ENCODE measurements around the gene CHMP4A.

Gene CHMP4A

GRCh38 chr14:24255931-24256711, 42.8 kb upstream of the CHMP4A start:
- CTCF ChIA-PET: interaction anchor here (0.7 to 0.9 kb wide), 2 partner anchors 15 to 41 kb away, joined by 3 read pairs; no protein-coding TSS in a partner anchor
- POLR2A ChIA-PET: interaction anchor here (0.8 to 1.7 kb wide), 2 partner anchors 14 to 15 kb away, joined by 4 to 8 read pairs; partner anchors contain the start of genes RABGGTA and TINF2
- DNase-seq (ENCODE audit: extremely low spot score): no peak
- TF ChIP-seq TARDBP (IDR thresholded peaks at IDR 0.05): no peak
- no peak for TF ChIP-seq FOXM1 (IDR thresholded peaks at IDR 0.05; ENCODE audit: borderline replicate concordance)
- TF ChIP-seq ARNT (IDR thresholded peaks at IDR 0.05): no peak
- no peak for TF ChIP-seq PKNOX1 (IDR thresholded peaks at IDR 0.05)
- no peak for TF ChIP-seq HDGF (IDR thresholded peaks at IDR 0.05; ENCODE audit: borderline replicate concordance)
- TF ChIP-seq SUZ12 (IDR thresholded peaks at IDR 0.05): no peak
- no peak for TF ChIP-seq SP1 (IDR thresholded peaks at IDR 0.05)
- TF ChIP-seq FOXA1 (IDR thresholded peaks at IDR 0.05): no peak
- no peak for TF ChIP-seq CTBP1 (IDR thresholded peaks at IDR 0.05; ENCODE audit: borderline replicate concordance)

GRCh38 chr14:24255438-24255837, 42.1 kb upstream of the CHMP4A start:
- ChIA-PET POLR2A (interaction anchor here (1.7 kb wide), 1 partner anchor 16 kb away, joined by 8 read pairs; the partner anchor contains the start of gene RABGGTA), CTCF (interaction anchor here (0.7 to 0.9 kb wide), 2 partner anchors 15 to 78 kb away, joined by 3 read pairs; no protein-coding TSS in a partner anchor)
- no peak for TF ChIP-seq NFRKB (IDR thresholded peaks at IDR 0.05)
- no peak for DNase-seq (ENCODE audit: extremely low spot score)

GRCh38 chr14:24254630-24255392, 41.5 kb upstream of the CHMP4A start:
- TF ChIP-seq TARDBP (IDR thresholded peaks at IDR 0.05): no peak
- TF ChIP-seq ELF4 (IDR thresholded peaks at IDR 0.05): no peak
- TF ChIP-seq FOXA1 (IDR thresholded peaks at IDR 0.05): no peak
- TF ChIP-seq ZNF384 (IDR thresholded peaks at IDR 0.05): no peak
- TF ChIP-seq SP1 (IDR thresholded peaks at IDR 0.05): no peak
- no peak for TF ChIP-seq HDGF (IDR thresholded peaks at IDR 0.05; ENCODE audit: borderline replicate concordance)
- no peak for TF ChIP-seq FOXM1 (IDR thresholded peaks at IDR 0.05; ENCODE audit: borderline replicate concordance)
- TF ChIP-seq L3MBTL2 (conservative IDR thresholded peaks at IDR 0.05): no peak
- ChIA-PET POLR2A (interaction anchor here (1.1 to 1.7 kb wide), 2 partner anchors 13 to 16 kb away, joined by 3 to 8 read pairs; partner anchors contain the start of genes RABGGTA and TINF2), CTCF (interaction anchor here (0.7 to 0.9 kb wide), 2 partner anchors 16 to 79 kb away, joined by 3 read pairs; no protein-coding TSS in a partner anchor)
- no peak for DNase-seq (ENCODE audit: extremely low spot score)

GRCh38 chr14:24253936-24254335, 40.6 kb upstream of the CHMP4A start:
- POLR2A ChIA-PET: interaction anchor here (1.1 kb wide), 1 partner anchor 12 kb away, joined by 3 read pairs; the partner anchor contains the start of gene TINF2
- TF ChIP-seq NFRKB (IDR thresholded peaks at IDR 0.05) (no peak), FOXK2 (IDR thresholded peaks at IDR 0.05) (no peak), SP1 (IDR thresholded peaks at IDR 0.05) (no peak), L3MBTL2 (conservative IDR thresholded peaks at IDR 0.05) (no peak), FOXA1 (IDR thresholded peaks at IDR 0.05) (no peak), SUZ12 (IDR thresholded peaks at IDR 0.05) (no peak), ARNT (IDR thresholded peaks at IDR 0.05) (no peak), PKNOX1 (IDR thresholded peaks at IDR 0.05) (no peak), ELF4 (IDR thresholded peaks at IDR 0.05) (no peak), FOXM1 (IDR thresholded peaks at IDR 0.05; ENCODE audit: borderline replicate concordance) (no peak), LEF1 (IDR thresholded peaks at IDR 0.05; ENCODE audit: borderline replicate concordance) (no peak), BHLHE40 (IDR thresholded peaks at IDR 0.05; ENCODE audit: borderline replicate concordance) (no peak), HDGF (IDR thresholded peaks at IDR 0.05; ENCODE audit: borderline replicate concordance) (no peak), ZNF384 (IDR thresholded peaks at IDR 0.05) (no peak), TARDBP (IDR thresholded peaks at IDR 0.05) (no peak), CTBP1 (IDR thresholded peaks at IDR 0.05; ENCODE audit: borderline replicate concordance) (no peak)
- DNase-seq (ENCODE audit: extremely low spot score): no peak
- CTCF ChIA-PET: no interaction called here

- ChIA-PET POLR2A (interaction anchor here (1.2 to 2.5 kb wide), 4 partner anchors 8 to 46 kb away, joined by 3 to 23 read pairs (median 6); partner anchors contain the start of genes RABGGTA and TINF2), CTCF (interaction anchor here (1.2 to 1.6 kb wide), 2 partner anchors 44 to 56 kb away, joined by 3 read pairs; no protein-coding TSS in a partner anchor)
- TF ChIP-seq FOXK2 (IDR thresholded peaks at IDR 0.05) (no peak), HDGF (IDR thresholded peaks at IDR 0.05; ENCODE audit: borderline replicate concordance) (no peak), PKNOX1 (IDR thresholded peaks at IDR 0.05) (no peak), NFRKB (IDR thresholded peaks at IDR 0.05) (no peak), SUZ12 (IDR thresholded peaks at IDR 0.05) (no peak), L3MBTL2 (conservative IDR thresholded peaks at IDR 0.05) (no peak), ELF4 (IDR thresholded peaks at IDR 0.05) (no peak)
- DNase-seq (ENCODE audit: extremely low spot score): no peak
These were observed 39.2 kb upstream of the CHMP4A start for GRCh38 chr14:24252289-24253124.
